HG02678 (cell line): Measurements from ENCODE around the gene YDJC.
"Not testable (repeated sequence)": the region's sequence is repeated elsewhere in the genome, so short reads cannot be mapped to it uniquely, and the experiment has no call there.

Source experiments
- ATAC-seq: cut with Tn5 transposase; IDR thresholded peaks from one replicate; pipeline ENCODE4 v1.9.1; 2021; ENCODE audit warnings: mild to moderate bottlenecking, moderate library complexity; ENCODE audit not compliant: unreplicated experiment

Gene YDJC

DNA sequence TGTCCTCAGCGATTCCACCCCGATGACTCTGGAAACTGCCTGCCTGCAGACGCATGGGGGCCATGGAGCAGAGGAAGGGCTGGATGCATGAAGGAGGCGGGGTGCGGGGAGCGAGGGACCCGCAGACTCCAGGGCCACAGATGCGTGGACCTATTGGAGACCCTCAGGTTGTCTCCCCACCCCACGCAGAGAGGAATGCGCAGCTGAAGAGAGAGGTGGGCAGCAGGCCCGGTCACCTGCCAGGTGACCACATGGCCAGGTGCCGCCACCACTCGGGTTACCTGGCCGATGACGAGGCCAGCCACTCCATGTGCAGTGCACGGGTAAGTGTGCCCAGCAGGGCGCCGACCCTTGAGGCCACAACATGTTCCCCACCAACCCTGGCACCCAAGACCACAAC is 3.1 kb upstream of the YDJC start:
- ATAC-seq: no peak

DNA sequence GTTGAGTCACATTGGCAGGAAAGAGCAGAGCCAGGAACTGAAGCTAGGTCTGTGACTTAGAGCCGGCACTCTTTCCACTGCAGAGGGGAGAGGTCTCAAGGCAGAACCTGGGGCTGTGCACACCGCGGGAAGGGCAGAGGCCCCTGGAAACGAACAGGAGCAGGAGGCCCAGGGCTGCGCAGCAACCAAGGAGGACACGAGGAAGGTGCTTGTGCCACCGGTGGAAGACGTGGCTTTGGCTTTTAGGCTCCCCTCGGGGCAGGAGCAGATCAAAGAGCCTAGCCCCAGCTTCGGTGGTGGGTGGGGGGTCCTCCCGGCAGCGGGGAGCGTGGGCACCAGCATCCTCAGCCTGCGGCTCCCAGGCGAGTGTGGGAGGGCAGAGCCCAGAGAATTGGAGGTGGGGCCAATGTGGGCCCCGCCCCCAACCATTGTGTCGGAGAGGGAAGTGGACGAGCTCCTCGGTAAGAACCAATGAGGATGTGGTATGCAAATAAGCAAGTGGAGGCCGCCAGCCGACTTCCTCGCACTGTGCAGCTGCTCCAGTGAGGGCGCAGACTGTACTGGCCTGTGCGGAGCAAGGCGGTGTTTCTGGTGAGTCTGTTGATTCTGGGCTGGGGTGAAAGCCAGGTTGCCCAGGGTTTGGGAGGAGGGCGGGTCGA is 2.5 kb upstream of the YDJC start, which contains the start of gene CCDC116:
TSS of gene CCDC116 (plus strand) at position 524 of the 659 bp plus-strand sequence. CDS start 422 bp downstream, outside the sequence.
- no peak for ATAC-seq

- ATAC-seq: no peak
Observed at GRCh38 chr22:21631025-21631424, 1.2 kb upstream of the YDJC start.

DNA sequence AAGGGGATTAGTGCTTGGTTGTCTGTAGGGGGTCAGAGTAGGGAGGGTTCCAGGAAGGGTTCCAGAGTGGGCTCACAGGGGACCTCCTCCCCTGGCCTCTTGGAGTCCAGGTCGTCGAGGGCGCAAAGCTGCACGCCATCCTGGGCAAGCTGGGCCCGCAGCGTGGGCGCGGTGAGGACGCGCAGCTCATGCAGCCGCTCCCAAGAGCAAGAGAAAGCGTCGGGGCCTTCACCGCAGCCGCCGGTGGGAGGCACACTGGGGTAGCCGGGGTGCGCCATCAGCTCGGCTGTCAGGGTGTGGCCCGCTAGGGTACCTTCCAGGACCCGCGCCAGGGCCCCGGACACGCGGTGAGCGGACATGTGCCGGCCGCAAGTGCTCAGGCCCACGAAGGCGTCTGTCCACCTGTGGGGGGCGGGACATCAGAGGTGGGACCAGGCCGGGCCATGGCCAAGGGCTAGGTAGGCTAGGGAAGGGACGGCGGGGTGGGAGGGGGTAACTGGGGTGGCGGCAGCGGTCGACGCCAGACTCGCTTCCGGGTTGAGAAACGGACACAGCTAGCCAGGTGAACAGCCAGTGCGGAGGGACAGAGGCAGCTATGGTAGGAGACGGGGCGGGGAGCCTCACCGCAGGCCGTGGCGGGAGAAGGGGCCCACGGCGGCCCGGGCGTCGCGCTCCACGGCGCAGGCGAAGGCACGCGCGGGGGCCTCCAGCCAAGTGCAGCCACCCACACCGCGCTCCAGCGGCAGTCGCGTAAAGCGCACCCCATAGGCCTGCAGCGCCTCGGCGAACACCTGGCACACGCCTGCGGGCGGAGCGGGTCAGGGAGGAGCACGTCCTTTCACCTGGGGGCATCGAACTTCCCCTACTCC is 1.2 kb downstream of the YDJC start:
- no peak for ATAC-seq

- ATAC-seq: no peak
Observed at GRCh38 chr22:21626735-21627469, 2.9 kb downstream of the YDJC start.

- no peak for ATAC-seq
Observed at GRCh38 chr22:21626073-21626734, 3.6 kb downstream of the YDJC start.

GRCh38 chr22:21624880-21625791 is 4.7 kb downstream of the YDJC start:
- ATAC-seq: no peak

DNA sequence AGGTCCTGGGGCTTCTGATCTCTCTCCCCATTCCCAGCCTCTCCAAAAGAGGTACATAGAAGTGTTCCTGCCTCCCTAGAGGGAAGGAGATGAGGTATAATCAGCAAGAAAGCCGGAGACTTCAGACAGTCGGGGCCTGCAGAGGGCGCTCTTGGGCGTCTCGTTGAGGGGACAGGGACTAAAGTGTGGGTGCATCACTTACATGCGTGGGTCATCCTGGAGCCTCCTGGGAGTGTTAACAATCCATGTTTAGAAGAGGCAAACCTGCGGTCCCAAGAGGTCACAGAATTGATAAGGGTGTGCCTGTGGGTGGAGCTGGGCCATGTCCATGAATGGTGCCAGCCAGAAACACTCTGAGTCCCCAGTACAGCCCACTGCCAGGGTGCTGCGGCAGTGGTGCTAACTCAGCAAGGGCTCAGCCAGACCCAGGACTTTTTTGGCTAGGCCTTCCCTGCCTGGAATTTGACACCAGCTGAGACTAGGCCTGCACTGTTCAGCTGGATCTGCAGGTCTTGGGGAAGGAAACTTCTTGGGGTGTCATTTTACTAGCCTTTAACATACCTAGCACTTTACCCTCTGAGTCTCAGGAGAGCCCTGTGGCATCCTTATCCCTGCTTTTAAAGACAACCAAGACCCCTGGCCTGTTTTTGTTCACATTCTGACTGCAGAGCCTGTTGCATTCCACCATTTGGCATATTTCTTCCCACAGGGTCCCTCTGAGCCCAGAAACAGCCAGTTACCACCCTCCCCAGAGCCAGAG is 5.5 kb downstream of the YDJC start:
- ATAC-seq: no peak

DNA sequence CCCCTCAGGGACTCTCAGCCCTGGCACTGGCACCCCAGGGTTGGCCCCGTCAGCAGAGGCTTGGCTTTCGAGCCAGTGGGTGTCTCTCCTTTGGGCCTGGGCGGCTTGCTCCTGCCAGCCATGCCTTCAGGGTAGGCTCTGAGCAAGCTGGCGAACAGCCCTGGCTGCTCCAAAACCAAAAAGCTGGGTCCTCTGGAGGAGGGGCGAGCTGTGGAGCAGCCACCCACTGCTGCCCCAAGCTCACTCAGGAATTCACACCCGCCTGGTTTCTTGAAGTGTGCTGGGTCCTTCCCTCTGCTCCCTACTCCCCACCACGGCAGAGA is 6.2 kb downstream of the YDJC start:
- no peak for ATAC-seq

GRCh38 chr22:21622919-21623647 is 6.7 kb downstream of the YDJC start:
- no peak for ATAC-seq

GRCh38 chr22:21622011-21622918 is 7.6 kb downstream of the YDJC start:
- no peak for ATAC-seq

- ATAC-seq: no peak
Observed at GRCh38 chr22:21621025-21621424, 8.8 kb downstream of the YDJC start.

GRCh38 chr22:21617337-21617736 is 12.5 kb downstream of the YDJC start:
- not testable (repeated sequence) for ATAC-seq

- ATAC-seq: no peak
Observed at GRCh38 chr22:21615731-21616130, 14.1 kb downstream of the YDJC start.

DNA sequence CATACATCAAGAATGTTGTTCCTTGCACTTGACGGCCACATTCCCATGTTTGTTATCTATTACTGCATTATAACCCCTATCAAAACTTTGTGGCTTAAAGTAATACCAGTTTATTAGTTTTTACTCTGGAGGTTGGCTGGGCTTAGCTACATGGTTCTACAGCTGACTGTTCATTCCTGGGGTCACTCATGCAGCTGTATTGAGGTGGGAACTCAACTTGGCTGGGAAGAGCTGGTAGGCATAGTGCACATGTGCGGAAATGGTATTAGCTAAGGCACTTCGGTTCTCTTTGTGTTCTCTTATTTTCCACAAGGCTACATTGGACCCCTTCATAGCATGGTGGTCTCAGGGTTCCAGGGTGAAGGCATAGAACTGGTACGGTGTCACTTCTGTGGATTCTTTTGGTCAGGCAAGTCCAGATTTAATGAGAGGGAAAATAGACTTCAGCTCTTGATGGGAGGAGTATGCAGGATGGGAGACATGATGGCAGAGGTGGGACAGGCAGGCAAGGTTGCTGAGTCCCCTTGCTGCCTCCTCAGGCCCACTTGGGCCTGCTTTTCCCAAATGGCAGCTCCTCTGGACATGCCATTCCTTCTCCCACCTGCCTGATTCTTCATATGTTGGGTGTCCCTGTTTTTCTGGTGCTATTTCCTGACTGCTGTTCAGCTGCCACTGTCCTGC is 16.1 kb downstream of the YDJC start:
- ATAC-seq: no peak

DNA sequence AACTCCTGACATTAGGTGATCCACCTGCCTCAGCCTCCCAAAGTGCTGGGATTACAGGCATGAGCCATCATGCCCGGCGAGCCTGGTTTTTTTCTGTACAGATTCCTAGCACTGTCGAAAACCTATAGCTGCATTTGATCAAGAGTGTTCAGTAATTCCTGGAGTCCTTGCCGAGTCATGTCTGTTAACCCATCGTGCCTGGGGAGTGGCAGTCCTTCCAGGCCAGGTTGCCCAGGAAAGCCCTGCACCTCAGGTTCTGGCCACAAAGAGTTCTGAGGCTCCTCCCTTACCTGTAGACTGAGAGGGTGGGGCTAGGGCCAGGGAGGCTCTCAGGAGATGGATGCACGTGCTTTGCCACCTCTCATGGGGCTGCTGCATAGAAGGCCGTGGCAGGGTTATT is 17.0 kb downstream of the YDJC start:
- no peak for ATAC-seq
